K562 (cell line): ENCODE data around the gene MSS51. TPM values are rescaled to one million over a fixed set of nuclear protein-coding genes. Genes with fewer than 3 reads are reported as not detected.

Experiments
- ATAC-seq: fragments of 200-7000 bp; cut with Tn5 transposase; 3 replicates; pipeline ENCODE4 v1.9.1; 2020; ENCODE audit warnings: moderate library complexity
- BruUV-seq: library from RNA; stranded (reverse); fragments of 400-500 nt; replicated peaks from 2 replicates; lab custom pipeline; 2021; lab: Mats Ljungman, UMichigan
- CTCF ChIA-PET: fragments of 300-600 bp; formaldehyde crosslinking; extraction: SDS; loops from one replicate; lab custom pipeline; 2021; ENCODE audit warnings: low intra/inter-chr PET ratio; lab: Yijun Ruan, JAX
- POLR2A ChIA-PET: fragments of 300-600, 350-650 bp; sonication (Branson Sonifier 250); formaldehyde crosslinking; extraction: SDS; loops from one replicate; lab custom pipeline; 2021; ENCODE audit warnings: antibody characterized with exemption, inconsistent platforms; lab: Yijun Ruan, JAX
- DNase-seq, 4 experiments: peaks; one replicate each; pipeline versions ENCODE4 v3.0.0 to v3.0.0-alpha.2; 2011 to 2018; ENCODE audit warnings: low spot score in 3 of 4, mixed read lengths in 3 of 4; ENCODE audit errors: extremely low read depth in 1 of 4
- FAIRE-seq: peaks from 2 replicates; lab custom pipeline; 2011; peaks lifted over from hg19 to GRCh38; lab: Jason Lieb, UNC
- H2AFZ ChIP-seq: 2 replicates; pipeline ENCODE4 v1.6.0; 2011; ENCODE audit warnings: low read depth, low read length, control low read depth, inconsistent platforms
- H3K27ac ChIP-seq: fragments of 200-600 bp; 3 replicates; pipeline ENCODE4 v1.8.0; 2011; ENCODE audit warnings: low read depth, mild to moderate bottlenecking, control low read depth, inconsistent platforms, low read length, moderate library complexity, mixed read lengths; ENCODE audit errors: extremely low read depth
- H3K27me3 ChIP-seq, 2 experiments: fragments of 300-600 bp in 1 of 2; 2 replicates in 1 of 2; 3 replicates in 1 of 2; pipeline versions ENCODE4 v1.6.0 to v1.8.0; 2011; ENCODE audit warnings: inconsistent platforms in 2 of 2, low read length in 2 of 2, mild to moderate bottlenecking in 1 of 2, mixed read lengths in 1 of 2, moderate library complexity in 1 of 2; ENCODE audit not compliant: control insufficient read depth in 2 of 2, insufficient read depth in 2 of 2
- H3K36me3 ChIP-seq: fragments of 300-600 bp; 3 replicates; pipeline ENCODE4 v1.8.0; 2011; ENCODE audit warnings: mild to moderate bottlenecking, low read length, inconsistent platforms; ENCODE audit not compliant: control insufficient read depth, insufficient read depth
- H3K4me1 ChIP-seq, 2 experiments: fragments of 200-600 bp in 1 of 2; replicated peaks in 1 of 2; 2 replicates in 1 of 2; 3 replicates in 1 of 2; pipeline versions ENCODE4 v1.5.1 to v1.8.0; 2011; ENCODE audit warnings: inconsistent platforms in 2 of 2, low read length in 2 of 2, mild to moderate bottlenecking in 1 of 2, mixed read lengths in 1 of 2, moderate library complexity in 1 of 2; ENCODE audit not compliant: control insufficient read depth in 2 of 2, insufficient read depth in 2 of 2
- H3K4me2 ChIP-seq: 2 replicates; pipeline ENCODE4 v1.6.1; 2011; ENCODE audit warnings: low read length, control low read depth, inconsistent platforms, mixed read lengths; ENCODE audit not compliant: insufficient read depth
- H3K4me3 ChIP-seq: fragments of 200-600 bp; sonication (generic), shearing (Covaris generic); 2 replicates; pipeline ENCODE4 v1.5.1; 2016; ENCODE audit warnings: control low read depth, inconsistent platforms
- H3K79me2 ChIP-seq: fragments of 200-600 bp; 3 replicates; pipeline ENCODE4 v1.8.0; 2011; ENCODE audit warnings: low read length, inconsistent platforms; ENCODE audit not compliant: control insufficient read depth, insufficient read depth
- H3K9ac ChIP-seq, 2 experiments: 2 replicates each; pipeline versions ENCODE4 v1.6.0 to v1.6.1; 2011; ENCODE audit warnings: low read depth in 2 of 2, low read length in 2 of 2, control low read depth in 1 of 2, inconsistent platforms in 1 of 2, mild to moderate bottlenecking in 1 of 2, mixed read lengths in 1 of 2; ENCODE audit not compliant: insufficient read depth in 1 of 2
- H3K9me1 ChIP-seq: one replicate; pipeline ENCODE4 v1.6.0; 2011; ENCODE audit warnings: inconsistent platforms, mild to moderate bottlenecking, low read length, moderate library complexity; ENCODE audit not compliant: control insufficient read depth, insufficient read depth
- H3K9me3 ChIP-seq: replicated peaks from 2 replicates; pipeline ENCODE4 v1.5.1; 2011; ENCODE audit warnings: low read depth, low read length, inconsistent platforms; ENCODE audit not compliant: control insufficient read depth, insufficient read depth
- H4K20me1 ChIP-seq: replicated peaks from 2 replicates; pipeline ENCODE4 v1.6.1; 2011; ENCODE audit warnings: low read length, inconsistent platforms, mixed read lengths; ENCODE audit not compliant: control insufficient read depth, insufficient read depth
- BCOR ChIP-seq: fragments of 450-650 bp; IDR thresholded peaks from 2 replicates; pipeline ENCODE4 v1.6.1; 2016
- KDM5B ChIP-seq: fragments of 200-600 bp; sonication (generic); IDR thresholded peaks from 2 replicates; pipeline ENCODE4 v1.6.1; 2012; ENCODE audit warnings: low read depth, mild to moderate bottlenecking, moderate library complexity, low read length, control low read depth, inconsistent platforms; ENCODE audit not compliant: insufficient replicate concordance
- SREBF1 ChIP-seq: fragments of 150-350 bp; IDR thresholded peaks from 2 replicates; pipeline ENCODE4 v1.6.1; 2014; ENCODE audit warnings: antibody characterized with exemption, low read depth, low read length, borderline replicate concordance
- TBL1XR1 ChIP-seq, 2 experiments: IDR thresholded peaks; 2 replicates each; pipeline ENCODE4 v1.6.1; 2012; ENCODE audit warnings: improper control_type of control experiment in 2 of 2, low read length in 2 of 2, mild to moderate bottlenecking in 1 of 2
- WGBS: fragments of 100-300 bp; shearing (Covaris generic); methylation state at CpG from one replicate; pipeline ENCODE4 v1.1.6; 2016; ENCODE audit warnings: low coverage, mixed read lengths; ENCODE audit not compliant: insufficient coverage; ENCODE audit errors: missing lambda C conversion rate; 5-methylcytosine and 5-hydroxymethylcytosine counted together
- in situ Hi-C: fragments of 300-500 bp; cut with MboI; formaldehyde crosslinking; loops from 4 replicates; pipeline ENCODE4 v1.15.0; 2018; ENCODE audit warnings: inconsistent platforms, mixed read lengths
- intact Hi-C: fragments of 100-400 bp; cut with micrococcal nuclease; formaldehyde crosslinking; loops from 2 replicates; pipeline ENCODE4 v1.14.2; 2022
- polyA plus RNA-seq, 8 experiments: library from polyadenylated mRNA; depleted of rRNA in 4 of 8; stranded (reverse) in 5 of 8; unstranded in 3 of 8; fragments of >200 nt; fragmentation: Nextera tagmentation in 2 of 8; fragmentation: Illumina TruSeq in 1 of 8; extraction: Ambion mirVana in 2 of 8; extraction: Trizol in 1 of 8; gene quantifications; 2 replicates each; pipeline versions ENCODE4 v1.2.1 to v1.2.3, GENCODE V29; 2011 to 2014; ENCODE audit warnings: inconsistent platforms in 1 of 8, missing spikeins in 1 of 8
- total RNA-seq, 7 experiments: library from RNA; depleted of rRNA in 6 of 7; stranded (reverse); fragments of >200 nt in 6 of 7; fragmentation: Illumina TruSeq in 2 of 7; extraction: Trizol in 2 of 7; gene quantifications; 2 replicates each; pipeline versions ENCODE4 v1.2.1 to v1.2.3, GENCODE V29; 2011 to 2021; ENCODE audit warnings: low replicate concordance in 1 of 7
- TF ChIP-seq, protein P1 (sequence below): fragments of 450-650 bp; IDR thresholded peaks from 2 replicates; pipeline ENCODE4 v1.6.1; 2018; ENCODE audit not compliant: partially characterized antibody

Gene MSS51
- total and polyA plus RNA-seq, 9 of the 15 experiments (the other 6 are each of a cell fraction or from before 2014, with no cell fraction given): 0.28 to 1.8 (median 1.2) TPM

DNA sequence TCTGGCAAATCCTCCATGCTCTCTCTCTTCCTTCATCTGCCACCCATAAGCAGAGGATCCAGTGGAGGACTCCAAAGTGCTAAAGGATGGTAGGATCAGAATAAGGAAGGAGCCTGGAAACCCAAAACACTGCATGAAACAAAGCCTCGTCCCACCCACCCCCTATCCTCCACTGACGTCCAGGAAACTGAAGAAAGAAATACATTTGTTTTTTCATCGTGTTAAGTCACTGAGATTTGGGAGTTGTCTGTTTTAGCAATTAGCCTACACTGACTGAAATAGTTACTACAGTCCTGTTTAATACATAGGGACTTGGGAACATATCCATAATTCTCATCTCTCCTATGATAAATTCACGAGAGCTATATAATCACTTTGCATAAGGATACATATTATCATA, 34.3 kb downstream of the MSS51 start:
- peaks cover 50% of the 10 kb centered on the region for H3K79me2 ChIP-seq
- WGBS: 72% methylated on average over 4 of the region's 4 CpGs
- ChIA-PET POLR2A (interaction anchor here (1.9 kb wide), 1 partner anchor 13 kb away, joined by 16 read pairs; the partner anchor contains the start of gene ANXA7), CTCF (no interaction called here)
- H3K27me3 ChIP-seq: no peaks in the 10 kb centered on the region
- in situ Hi-C loops (no loop called here), intact Hi-C loops (no loop called here)
- H3K4me1 ChIP-seq: no peaks in the 10 kb centered on the region
- no peak overlapping the region for H3K4me3 ChIP-seq
- no peak overlapping the region for H3K4me2 ChIP-seq
- BruUV-seq: no TSS peak
- no peak for ATAC-seq
- H3K36me3 ChIP-seq: peaks cover 57% of the 10 kb centered on the region
- H3K27ac ChIP-seq: no peak overlapping the region
- no peaks in the 10 kb centered on the region for H4K20me1 ChIP-seq
- no peaks in the 10 kb centered on the region for H3K9me1 ChIP-seq
- no peak for TF ChIP-seq SREBF1
- TF ChIP-seq, protein P1, sequence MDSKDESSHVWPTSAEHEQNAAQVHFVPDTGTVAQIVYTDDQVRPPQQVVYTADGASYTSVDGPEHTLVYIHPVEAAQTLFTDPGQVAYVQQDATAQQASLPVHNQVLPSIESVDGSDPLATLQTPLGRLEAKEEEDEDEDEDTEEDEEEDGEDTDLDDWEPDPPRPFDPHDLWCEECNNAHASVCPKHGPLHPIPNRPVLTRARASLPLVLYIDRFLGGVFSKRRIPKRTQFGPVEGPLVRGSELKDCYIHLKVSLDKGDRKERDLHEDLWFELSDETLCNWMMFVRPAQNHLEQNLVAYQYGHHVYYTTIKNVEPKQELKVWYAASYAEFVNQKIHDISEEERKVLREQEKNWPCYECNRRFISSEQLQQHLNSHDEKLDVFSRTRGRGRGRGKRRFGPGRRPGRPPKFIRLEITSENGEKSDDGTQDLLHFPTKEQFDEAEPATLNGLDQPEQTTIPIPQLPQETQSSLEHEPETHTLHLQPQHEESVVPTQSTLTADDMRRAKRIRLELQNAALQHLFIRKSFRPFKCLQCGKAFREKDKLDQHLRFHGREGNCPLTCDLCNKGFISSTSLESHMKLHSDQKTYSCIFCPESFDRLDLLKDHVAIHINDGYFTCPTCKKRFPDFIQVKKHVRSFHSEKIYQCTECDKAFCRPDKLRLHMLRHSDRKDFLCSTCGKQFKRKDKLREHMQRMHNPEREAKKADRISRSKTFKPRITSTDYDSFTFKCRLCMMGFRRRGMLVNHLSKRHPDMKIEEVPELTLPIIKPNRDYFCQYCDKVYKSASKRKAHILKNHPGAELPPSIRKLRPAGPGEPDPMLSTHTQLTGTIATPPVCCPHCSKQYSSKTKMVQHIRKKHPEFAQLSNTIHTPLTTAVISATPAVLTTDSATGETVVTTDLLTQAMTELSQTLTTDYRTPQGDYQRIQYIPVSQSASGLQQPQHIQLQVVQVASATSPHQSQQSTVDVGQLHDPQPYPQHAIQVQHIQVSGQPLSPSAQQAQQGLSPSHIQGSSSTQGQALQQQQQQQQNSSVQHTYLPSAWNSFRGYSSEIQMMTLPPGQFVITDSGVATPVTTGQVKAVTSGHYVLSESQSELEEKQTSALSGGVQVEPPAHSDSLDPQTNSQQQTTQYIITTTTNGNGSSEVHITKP: peak; percentile 32
- TF ChIP-seq BCOR: no peak
- TF ChIP-seq TBL1XR1 (IDR thresholded peaks at IDR 0.05; ENCODE audit: low read length in 2 of 2): no peak
- no peak for TF ChIP-seq KDM5B
- no peak for FAIRE-seq
- no peaks in the 10 kb centered on the region for H3K9me3 ChIP-seq
- H3K9ac ChIP-seq: no peak overlapping the region
- no peak overlapping the region for H2AFZ ChIP-seq
- no peak for DNase-seq
